GF-D8 (cell line): ENCODE data around the gene TMEM53.
"Not testable (repeated sequence)": the region's sequence is repeated elsewhere in the genome, so short reads cannot be mapped to it uniquely, and the experiment has no call there.

ENCODE experiments used
- DNase-seq: peaks from one replicate; lab custom pipeline; 2025; lab: John Stamatoyannopoulos, UW

The TMEM53 gene

DNA sequence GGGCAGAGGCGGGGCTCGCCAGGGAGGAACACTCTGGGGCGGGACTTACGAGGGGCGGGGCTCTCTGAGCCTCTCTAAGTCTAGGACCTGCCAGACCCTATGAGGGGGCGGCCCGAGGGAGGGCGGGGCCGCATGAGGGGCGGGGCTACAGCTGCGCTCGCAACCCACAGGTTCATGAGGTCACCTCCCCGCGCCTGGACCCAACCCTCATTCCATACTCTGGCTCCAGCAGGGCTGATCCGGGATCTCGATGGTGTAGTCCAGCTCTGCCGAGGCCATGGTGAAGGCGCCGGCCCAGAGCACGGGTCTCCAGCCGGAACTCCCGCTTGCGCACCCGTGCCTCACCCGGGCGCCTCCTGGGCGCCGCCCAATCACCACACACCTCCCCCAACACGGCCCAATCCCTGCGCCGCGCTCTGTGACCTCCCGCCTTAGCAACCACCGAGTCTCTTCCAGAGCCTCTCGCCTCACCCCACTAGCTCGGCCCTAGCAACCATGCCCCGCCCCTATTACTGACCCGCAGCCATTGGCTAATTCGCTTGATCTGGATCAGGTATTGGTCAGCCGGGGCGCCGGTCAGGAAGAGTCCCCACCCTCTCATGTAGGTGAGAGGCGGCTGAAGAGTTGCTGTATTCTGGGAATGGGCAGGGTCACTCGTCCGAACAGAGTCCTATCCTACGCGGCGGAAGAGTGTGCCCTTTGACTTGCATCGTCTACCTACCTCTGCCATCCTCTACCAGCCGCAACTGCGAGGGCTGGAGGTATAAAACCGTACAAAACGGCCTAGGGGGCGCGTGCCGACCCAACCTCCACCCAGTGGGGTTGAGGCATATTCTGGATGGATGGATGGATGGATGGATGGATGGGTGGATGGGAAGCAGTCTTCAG lies at the start of gene TMEM53, which contains the start of gene ARMH1:
Gene TMEM53, minus strand, starts transcription at position 369 of the 888 bp plus-strand sequence. Its CDS starts 90 bp downstream, at position 279.
Gene ARMH1, plus strand, starts transcription at position 602 of the 888 bp plus-strand sequence. CDS start 14,984 bp downstream, outside the sequence.
- DNase-seq: peak; percentile 98

DNA sequence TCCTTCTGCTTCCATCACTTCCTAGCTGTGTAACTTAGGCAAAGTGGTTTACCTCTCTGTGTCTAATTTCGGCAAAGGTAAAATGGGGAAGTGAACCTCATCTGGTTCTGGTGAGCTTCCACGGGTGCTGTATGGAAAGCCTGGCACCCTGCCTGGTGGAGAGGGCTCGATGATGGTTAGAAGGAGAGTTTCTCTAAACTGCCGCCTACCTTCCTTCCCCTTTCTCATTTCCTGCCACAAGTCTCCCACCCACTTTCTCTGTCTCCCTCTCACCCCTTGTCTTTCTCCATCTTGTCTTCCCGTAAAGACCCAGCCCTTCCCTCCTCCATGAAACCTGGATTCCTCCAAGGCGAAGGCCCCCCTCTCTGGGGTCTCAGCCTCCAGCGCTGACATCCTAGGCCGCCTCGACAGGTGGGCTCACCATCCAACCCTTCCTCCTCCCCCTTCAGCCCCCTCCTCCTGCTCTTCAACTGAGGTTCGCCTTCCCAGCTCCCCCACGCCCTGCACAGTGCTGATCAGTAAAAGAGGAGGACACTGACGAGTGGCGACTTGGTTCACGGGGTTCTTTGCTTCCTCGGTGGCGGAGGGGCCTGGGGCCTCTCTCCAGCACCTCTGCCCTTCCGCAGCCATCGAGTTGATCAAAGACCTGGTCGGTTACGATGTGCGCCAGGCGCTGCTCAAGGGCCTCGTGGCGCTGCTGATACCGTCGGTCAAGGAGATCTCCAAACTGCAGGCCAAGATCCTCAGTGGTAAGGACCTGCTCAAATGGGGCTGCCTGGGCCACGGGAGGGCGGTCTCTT lies 49.4 kb upstream of the TMEM53 start:
- DNase-seq: peak; percentile 99

DNA sequence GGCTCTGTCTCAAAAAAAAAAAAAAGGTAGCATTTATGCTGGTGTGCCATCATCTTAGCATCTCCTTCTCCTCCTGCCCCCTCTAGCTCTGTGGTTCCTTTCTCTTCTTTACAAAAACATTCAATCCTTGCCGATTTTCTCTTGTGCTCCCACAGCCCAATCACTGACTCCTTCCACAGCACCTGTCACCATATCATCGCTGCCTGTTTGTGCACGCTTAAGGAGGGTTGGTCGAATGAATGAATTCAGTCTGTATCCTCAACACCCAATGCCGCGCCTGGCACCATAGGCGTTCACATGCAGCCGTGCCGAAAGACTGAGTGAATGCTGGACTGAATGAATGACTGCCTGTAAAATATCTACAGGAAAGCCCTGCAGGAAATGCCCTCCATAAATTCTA lies 48.8 kb upstream of the TMEM53 start:
- DNase-seq: no peak

DNA sequence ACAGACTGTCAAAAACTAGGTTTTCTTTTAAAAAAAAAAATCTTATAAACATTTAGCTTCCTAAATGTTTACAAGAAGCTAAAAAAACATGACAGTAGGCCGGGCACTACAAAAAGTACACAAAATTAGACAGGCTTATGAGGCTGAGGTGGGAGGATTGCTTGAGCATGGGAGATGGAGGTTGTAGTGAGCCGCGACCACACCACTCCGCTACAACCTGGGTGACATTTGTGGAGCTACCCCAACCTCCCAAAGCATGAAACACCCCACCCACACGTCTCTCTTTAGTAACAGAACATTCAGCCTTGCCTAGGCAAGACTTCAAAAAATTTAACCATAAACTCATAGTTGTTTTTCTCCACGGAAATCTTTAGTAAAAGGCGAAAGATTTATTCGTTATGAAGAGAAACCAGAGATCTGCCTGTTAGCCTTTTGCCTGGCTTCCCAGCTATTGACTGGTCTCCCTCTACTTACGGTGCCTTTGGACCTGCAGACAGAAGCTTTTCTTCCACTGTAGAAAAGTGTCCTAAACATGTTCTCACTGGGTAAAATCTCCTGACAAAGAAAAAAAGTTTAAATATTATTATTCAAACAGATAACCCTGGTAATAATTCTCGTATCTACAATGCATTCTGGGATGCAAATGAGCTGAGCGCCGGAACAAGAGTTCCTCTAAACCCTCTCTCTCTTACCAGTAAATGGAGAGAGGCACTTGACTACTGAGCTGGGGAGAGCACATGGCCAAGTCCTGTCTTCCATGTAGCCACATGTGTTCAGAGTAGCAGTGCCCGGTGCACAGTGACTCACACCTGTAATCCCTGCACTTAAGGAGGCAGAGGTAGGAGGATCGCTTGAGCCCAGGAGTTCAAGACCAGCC lies 47.4 kb upstream of the TMEM53 start:
- peak; percentile 98 for DNase-seq

- no peak for DNase-seq
These were observed 46.0 kb upstream of the TMEM53 start for GRCh38 chr1:44720281-44720680.

GRCh38 chr1:44719318-44719717 lies 45.0 kb upstream of the TMEM53 start:
- no peak for DNase-seq

GRCh38 chr1:44718091-44718490 lies 43.8 kb upstream of the TMEM53 start:
- DNase-seq: no peak

DNA sequence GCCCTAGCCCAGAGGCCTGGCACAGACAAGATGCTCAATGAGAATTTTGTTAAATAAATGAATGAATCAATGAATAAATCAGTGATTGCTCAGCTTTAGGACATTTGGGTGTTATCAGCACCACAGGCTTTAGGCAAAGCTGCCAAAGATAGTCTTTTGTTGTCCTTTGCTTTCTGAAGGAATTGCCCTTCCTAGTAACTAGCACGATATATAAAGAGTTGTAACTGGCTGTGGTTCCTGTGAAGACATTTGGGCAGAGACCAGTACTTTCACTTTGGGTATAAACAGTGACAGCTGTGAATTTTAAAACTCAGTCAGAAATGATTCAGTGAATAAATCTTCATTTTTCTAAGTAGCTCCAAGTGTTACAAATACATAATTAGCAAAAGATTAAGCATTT lies 43.4 kb upstream of the TMEM53 start:
- DNase-seq: no peak

DNA sequence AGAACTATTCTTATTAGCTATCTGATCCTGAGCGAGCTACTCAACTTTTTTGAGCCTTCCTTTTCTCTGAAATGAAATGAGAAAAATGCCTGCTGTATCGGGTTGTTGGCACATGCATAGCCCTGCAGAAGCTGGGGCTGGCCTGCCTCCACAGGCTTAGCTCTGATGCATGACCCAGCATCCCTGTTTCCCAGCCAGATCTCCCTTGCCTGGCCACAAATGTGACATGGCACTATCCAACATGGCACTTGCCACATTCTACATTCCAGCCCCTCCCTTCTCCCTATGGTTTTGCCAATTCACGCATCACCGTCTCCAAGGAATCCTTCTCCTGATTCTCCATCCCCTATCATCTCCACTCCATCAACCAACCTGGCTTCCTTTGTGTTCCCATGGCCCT lies 42.9 kb upstream of the TMEM53 start:
- no peak for DNase-seq

GRCh38 chr1:44714944-44715571 lies 40.8 kb upstream of the TMEM53 start:
- peak; percentile 39 for DNase-seq

GRCh38 chr1:44714532-44714931 lies 40.3 kb upstream of the TMEM53 start:
- no peak for DNase-seq

DNA sequence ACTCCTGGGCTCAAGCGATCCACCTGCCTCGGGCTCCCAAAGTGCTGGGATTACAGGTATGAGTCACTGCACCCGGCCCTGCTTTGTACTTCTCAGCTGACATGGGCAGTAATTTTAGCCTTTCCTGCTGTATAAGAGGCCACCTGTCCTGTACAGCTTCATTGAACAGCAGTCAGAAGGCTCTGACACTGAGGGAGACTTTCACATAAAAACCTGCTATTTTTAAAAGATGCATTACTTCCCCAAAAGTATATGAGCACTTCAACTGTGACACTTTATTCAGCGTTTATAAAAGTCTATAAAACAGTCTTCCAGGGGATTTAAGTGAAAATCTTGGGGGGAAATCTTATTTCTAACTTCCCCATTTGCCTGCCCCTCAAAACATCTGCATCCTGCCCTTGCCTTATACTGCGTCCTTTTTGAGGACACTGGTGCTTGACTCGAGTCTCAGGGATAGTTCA lies 39.1 kb upstream of the TMEM53 start:
- DNase-seq: no peak

DNA sequence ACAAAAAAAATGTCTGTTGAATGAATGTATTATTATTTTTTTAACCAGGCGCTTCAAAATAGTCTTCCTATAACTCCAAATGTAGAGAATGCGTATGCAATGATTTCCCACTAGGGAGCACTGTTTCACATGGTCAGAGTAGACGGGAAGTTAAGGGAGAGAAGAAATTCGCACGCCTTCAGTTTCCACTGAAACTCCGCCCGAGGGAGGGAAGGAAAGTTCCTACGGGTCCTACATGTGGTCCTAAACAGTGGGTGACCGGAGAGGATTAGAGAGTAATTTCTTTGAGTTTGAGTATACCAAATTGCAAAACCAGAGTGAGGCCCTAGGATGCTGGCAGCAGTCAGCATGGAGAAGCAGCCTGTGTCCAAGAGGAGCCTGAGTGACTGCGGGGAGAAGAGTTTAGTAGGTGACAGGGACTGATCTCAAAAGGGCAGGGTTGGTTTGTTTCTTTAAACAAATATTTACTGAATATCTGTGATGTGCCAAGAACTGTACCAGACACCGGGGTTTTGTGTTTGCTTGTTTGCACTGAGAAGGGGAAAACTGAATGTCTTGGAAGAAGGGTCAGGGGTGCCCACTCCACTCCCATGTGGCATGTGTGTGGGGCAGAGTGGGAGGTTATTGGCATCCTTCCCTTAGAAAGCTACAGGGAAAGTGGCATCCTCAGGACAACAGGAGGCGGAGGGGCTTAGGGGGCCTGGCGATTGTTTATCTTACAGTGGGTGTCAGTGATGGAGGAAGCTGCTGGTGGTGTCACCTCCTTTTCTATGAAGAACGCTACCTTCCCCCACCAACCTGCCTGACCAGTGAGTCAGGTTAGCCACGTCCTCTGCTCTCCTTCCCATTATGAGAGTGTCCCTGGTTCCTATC lies 33.9 kb upstream of the TMEM53 start:
- DNase-seq: peak; percentile 17

DNA sequence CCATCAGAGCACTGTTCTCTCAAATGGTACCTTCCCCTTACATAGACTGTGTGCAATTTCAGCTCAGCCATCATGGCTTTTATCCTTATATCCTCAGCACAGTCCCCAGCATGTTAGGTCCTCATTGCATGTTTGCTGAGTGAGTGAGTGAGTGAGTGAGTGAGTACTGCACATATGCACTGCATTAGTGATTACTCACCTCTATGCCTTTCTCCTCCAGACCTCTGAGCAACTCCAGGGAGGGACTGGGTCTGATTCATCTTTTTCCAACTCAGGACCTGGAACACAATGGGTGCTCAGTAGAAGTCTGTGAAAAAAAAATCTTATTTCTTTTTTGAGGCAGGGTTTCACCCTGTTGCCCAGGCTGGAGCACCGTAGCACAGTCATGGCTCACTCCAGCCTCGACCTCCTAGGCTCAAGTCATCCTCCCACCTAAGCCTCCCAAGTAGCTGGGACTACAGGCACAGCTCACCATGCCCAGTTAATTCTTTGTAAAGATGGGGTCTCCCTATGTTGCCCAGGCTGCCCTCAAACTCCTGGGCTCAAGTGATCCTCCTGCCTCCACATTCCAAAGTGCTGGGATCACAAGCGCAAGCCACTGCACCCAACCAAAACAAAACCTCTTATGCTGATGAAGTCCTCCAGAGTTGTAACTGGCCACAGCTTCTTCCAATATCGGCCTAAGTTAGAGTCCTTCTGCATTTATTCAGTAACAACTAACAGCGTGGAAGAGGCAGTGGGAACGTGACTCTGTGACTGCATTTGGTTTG lies 33.0 kb upstream of the TMEM53 start:
- DNase-seq: no peak

- DNase-seq: no peak
These were observed 31.7 kb upstream of the TMEM53 start for GRCh38 chr1:44705938-44706337.

- no peak for DNase-seq
These were observed 31.2 kb upstream of the TMEM53 start for GRCh38 chr1:44705470-44705869.

DNA sequence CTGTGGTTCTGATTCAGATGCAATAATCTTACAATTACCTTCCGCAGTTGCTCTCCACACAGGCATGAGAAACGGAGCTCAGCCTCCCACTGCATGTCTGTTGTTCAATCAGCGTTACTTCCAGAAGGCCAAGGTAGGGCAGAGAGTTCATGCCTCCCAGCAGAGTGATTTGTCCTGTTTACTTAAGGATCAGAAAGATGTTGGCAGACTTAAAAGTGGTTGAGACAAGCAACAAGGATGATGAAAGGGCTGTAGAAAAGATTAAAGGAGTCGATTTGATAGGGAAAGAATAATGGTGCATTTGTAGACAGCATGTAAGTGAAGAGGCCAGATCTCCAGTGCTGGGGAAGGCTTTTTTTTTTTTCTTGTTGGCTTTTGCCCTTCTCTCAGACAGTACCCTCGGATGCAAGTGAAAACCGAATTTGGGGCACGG lies 26.9 kb upstream of the TMEM53 start:
- DNase-seq: no peak

GRCh38 chr1:44700573-44700972 lies 26.3 kb upstream of the TMEM53 start:
- no peak for DNase-seq

- DNase-seq: not testable (repeated sequence)
These were observed 25.1 kb upstream of the TMEM53 start for GRCh38 chr1:44699375-44699774.
